HG02759 (cell line): ENCODE measurements around the gene EPHA6.
"Not testable (repeated sequence)": the region's sequence is repeated elsewhere in the genome, so short reads cannot be mapped to it uniquely, and the experiment has no call there.

Source experiments
- ATAC-seq: cut with Tn5 transposase; IDR thresholded peaks from one replicate; pipeline ENCODE4 v1.9.1; 2021; ENCODE audit warnings: mild to moderate bottlenecking, moderate library complexity; ENCODE audit not compliant: unreplicated experiment

EPHA6 gene

DNA sequence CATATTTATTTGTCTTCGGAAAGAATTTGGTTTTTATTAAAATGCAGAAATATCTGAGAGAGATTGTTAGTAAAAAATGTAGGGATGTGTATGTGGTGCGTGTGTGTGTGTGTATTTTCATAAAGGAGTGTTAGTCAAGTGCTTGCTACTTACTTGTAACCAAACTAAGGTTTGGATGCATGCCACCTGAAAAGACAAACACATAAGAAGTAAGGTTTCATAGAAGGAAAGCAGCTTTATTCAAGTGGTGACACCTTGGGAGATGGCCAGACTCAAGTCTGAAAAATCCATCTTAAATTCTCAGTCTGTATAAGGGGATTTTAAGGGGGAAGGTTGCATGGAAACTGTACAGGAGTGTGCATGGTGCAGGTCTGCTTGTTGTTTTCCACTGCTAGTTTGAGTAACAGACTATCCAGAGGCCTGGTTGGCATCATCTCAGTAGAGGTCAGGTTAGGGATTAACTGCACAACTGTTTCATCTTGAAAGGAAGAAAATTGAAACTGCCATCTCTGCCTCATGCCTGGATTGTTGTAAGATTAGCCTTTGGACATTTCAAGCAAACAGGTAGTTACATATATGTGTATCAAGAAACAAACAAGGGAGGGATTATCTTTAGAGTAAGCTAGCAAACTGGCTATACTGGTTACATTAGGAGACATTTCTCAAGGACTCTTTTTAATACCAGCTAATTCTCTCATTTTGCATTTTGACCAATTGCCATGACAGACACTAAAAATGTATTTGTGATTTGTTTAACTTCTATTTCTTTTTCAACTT lies 196.7 kb downstream of the EPHA6 start:
- ATAC-seq: no peak

DNA sequence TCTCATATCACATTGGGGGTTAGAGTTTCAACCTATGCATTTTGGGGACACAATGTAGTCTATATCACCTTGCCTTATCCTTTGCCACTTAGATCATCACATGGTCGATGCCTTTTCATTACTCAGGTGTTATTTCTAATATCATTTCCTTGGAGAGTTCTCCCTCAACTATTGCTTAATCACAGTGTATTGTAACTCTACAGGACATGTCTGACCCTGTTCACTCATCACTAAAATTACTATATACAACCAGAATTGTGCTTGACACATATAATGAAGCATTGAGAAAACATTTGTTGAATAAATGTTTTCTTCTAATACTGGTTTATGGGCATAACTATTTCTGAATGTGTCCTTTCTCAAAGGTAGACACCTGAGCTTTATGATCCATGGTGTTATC lies 207.4 kb downstream of the EPHA6 start:
- ATAC-seq: no peak

DNA sequence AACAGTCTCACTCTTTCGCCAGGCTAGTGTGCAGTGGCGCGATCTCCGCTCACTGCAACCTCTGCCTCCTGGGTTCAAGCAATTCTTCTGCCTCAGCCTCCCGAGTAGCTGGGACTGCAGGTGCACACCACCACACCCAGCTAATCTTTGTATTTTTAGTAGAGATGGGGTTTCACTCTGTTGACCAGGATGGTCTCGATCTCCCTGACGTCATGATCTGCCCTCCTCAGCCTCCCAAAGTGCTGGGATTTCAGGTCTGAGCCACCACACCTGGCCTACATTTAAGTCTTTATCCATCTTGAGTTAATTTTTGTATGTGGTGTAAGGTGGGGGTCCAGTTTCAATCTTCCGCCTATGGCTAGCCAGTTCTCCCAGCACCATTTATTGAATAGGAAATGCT lies 211.2 kb downstream of the EPHA6 start:
- not testable (repeated sequence) for ATAC-seq

DNA sequence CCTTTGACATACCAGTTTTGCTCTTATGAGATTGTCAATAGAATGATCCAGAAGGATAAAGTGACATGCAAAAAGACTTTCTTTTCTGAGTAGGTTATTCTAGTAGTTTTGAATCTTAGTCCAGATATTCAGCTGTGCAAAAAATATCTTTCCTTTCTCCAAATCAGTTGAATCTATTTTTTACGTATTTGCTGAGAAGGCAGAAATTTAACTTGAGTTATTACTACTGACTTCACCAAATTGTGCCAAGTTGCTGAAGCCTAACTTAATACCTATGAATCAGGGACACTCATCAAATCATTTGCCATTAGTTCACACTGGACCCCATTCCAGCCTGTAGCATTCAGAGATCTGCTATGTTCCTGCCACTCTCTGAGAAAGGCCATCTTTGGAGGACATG lies 215.6 kb downstream of the EPHA6 start:
- no peak for ATAC-seq

DNA sequence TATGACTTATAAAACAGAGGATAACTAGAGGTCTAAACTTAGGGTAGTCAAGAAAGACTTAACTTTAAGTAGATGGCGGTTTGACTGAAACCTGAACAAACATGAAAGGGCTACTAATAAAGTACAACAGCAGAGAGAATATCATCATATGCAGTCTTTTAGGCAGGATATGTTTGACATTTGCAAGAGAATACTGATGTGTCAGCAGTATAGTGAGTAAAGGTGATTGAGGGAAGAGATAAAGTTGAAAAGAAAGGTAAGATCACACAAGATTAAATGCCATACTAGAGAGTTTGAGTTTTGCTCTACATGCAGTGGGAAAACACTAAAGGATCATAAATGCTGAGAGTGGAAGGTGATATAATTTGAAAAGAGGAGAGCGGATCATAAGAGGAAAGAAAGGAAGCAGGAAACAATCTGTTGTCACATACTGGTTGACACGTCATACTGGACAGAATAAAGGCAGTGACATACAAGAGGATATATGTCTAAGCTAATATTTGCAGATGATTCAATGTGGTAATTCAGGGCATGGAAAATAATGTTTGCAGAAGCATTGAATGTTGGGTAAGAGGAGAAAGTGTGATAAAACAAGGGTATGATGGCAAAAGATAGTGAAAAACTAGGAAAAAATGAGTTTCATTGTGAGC lies 223.0 kb downstream of the EPHA6 start:
- ATAC-seq: no peak

DNA sequence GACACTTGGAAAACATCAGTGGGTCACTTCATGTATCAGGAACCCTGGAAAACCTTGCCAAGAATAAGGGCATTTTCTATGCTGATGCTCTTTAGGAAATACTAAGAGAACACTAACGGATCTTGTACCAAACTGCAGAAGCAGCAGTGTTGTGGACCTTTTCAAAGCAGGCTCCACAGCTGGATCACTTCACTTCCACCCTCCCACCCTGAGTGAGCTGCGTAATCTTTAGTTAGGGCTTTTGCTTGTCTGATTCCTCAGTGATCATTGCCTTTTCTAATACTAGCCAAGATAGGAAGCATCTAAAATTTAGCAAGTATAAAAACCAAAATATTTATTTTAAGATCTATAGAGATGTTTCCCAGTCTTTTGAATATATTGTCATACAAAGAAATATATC lies 229.0 kb downstream of the EPHA6 start:
- no peak for ATAC-seq

DNA sequence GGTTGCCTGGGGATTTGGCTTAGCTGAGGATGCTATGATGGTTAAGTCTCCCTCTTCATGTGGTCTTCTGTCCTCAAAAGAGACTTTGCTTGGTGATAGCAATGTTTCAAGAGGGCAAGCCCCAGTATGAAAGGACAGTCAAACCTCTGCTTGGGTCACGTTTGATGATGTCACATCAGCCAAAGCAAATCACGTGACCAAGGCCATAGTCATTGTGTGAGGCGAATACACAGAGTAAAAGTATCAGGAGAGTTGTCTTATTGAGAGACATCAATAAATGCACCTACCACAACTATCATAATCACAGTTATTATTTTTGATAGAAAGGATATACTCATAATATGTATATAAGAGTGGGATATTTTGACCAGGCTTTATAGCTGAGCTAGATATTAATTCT lies 243.0 kb downstream of the EPHA6 start:
- no peak for ATAC-seq

DNA sequence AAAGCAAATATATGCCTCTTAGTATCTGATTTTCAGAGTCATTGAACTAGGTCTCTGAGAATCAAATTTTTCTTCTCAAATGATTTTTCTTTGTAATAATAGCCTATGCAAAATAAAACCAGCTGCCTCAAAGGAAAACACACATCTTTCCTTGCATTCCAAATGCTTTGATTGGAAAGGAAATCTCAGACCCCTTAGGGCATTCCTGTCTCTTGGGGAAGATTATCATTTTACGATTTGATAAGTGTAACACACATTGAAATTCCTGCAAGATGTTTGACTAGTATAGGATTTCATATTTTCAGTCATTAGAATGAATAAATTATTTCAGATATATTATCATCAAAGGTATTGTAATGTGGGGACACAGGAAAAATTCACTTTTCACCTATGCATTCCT lies 244.8 kb downstream of the EPHA6 start:
- ATAC-seq: no peak

DNA sequence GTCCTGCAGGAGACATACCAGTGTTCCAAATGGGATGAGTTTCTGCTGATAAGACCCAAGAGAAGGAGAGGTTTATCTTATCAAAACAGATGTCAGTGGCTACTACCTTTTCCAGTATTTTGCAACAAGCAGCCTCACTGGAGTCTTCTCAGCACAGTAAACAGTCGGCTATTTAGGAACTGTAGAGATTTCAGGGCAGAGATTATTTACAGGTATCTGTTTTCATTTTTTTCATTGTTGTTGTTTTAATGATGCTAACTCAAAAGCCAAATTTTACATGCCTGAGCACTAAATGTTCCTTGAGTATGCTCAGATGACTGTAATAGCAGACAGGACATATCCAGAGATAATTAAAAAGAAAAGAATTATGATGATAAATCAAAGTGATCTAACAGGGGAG lies 252.1 kb downstream of the EPHA6 start:
- ATAC-seq: no peak

DNA sequence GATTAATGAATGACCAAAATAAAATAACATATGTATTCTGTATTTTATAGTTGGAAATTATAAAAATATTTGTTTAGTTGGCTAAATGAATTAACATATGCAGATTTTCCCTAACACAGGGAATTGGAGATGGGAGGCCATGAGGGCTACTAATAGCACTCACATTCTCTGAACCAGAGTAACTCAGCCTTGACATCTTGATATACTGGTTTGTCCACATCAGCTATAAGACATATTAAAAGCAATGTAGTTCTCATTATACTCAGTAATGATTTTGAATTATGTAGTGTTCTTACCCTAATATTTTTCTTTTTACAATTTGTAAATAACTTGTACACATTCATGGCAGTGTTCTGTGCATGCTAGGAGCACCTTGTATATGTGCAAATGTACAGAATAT lies 255.9 kb downstream of the EPHA6 start:
- no peak for ATAC-seq

DNA sequence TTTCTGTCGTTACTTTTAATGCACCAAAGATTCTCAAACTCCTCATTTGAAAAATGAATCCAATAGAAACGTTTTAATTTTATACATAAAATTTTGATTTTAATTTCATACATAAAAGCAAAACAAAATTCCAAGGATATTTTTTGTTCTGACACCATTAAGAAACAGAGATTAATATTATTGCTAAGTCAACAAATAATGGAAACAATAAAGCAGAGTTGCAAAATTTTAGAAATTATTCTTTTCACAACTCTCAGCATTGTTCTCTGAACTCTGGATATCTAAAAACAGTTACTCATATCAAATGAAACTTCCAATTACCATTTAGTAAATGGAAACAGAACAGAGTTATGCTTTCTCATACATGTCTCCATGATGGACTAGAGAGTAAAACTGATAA lies 260.2 kb downstream of the EPHA6 start:
- ATAC-seq: no peak

DNA sequence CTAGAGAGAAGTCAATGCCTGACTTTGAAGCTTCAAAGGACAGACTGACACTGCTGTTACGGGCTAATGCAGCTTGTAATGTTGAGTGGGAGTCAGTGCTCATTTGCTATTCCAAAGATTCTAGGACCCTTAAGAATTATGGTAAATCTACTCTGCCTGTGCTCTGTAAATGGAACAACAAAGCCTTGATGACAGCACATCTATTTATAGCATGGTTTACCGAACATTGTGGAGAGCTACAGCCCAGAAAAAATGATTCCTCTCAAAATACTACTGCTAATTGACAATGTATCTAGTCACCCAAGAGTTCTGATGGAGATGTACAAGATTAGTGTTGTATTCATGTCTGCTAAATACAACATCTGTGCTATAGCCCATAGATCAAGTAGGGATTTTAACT lies 262.3 kb downstream of the EPHA6 start:
- ATAC-seq: no peak

DNA sequence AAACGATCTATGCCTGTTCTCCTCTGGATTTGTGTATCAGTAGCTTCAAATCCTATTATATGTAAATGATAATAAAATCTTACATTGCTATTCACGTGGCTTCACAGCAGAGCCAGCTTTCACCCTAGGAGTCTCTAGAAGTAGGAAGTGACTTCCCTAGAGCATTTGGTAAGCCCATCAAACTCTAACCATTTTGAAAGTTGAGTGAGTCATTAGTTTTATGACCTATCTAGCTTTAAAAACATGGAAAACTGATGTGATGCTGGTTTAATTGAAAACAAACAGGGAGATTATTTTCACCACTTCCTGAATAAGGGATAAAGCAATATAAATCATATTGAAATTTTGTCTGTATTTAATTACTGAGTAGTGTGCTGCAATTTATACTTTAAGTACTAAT lies 275.2 kb downstream of the EPHA6 start:
- ATAC-seq: no peak

DNA sequence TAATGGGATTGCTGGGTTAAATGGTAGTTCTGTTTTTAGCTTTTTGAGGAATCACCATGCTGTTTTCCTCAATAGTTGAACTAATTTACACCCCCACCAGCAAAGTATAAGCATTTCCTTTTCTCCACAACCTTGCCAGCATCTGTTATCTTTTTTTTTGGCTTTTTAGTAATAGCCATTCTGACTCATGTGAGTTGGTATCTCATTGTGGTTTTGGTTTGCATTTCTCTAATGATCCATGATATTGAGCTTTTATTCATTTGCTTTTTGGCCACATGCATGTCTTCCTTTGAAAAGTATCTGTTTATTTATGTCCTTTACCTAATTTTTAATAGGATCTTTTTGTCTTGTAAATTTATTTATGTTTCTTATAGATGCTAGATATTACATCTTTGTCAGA lies 288.2 kb downstream of the EPHA6 start:
- no peak for ATAC-seq

DNA sequence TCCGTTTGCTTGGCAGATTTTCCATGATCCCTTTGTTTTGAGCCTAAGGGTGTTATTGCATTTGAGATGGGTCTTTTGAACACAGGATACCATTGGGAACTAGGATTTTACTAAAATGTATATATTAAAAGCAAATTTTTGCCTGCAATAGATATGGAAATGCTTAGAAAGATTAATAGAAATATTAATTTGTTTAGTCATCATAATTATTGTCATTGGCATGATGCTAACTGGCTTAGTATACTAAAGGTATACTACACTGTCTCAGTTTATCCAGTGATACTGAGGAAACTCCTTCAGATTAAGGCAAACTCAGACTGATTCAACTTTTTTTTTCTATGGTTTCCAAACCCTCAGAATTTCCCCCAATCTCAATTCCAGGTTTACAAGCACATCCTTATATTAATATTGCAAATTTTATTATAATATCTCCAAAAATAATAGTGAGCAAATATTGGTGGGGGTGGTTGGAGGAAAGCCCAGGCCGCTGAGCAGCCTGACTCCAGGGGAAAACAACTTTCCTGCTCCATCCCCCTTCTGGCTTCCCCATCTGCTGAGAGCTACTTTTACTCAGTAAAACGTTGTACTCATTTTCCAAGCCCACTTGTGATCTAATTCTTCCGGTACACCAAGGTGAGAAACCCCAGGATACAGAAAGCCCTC lies 291.7 kb downstream of the EPHA6 start:
- ATAC-seq: no peak

DNA sequence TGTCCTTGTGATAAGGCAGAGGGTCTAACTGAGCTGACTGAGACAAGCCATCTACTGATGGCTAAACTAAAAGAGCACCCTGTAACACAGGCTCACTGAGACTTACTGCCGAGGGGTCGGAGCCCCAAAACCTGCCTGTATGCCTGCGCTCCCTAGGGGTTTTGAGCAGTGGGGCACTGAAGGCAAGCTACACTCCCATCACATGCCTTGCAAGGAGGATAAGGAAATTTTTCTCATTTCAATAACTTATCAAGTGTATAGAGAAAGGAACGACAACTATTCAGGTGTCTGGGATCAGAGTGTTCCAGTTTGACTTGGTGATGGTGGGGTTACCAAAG lies 292.2 kb downstream of the EPHA6 start:
- ATAC-seq: no peak

DNA sequence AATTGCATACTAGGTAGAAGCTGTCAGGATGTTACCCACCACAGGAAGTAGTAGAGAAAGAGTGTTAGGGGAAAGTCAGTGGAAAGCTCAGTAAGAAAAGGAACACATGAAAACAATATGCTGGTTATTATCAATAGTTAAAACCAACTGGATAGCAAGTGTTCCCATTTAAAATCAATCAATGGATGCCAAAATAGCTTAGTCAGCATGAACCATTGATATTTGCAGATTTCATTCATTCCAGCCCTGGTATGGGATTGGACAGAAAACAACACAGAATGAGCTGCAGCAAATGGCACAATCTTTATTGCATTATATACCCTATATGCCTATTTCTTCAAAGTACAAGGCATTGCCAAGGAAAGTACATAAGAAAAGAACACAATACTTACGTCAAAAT lies 293.7 kb downstream of the EPHA6 start:
- no peak for ATAC-seq

DNA sequence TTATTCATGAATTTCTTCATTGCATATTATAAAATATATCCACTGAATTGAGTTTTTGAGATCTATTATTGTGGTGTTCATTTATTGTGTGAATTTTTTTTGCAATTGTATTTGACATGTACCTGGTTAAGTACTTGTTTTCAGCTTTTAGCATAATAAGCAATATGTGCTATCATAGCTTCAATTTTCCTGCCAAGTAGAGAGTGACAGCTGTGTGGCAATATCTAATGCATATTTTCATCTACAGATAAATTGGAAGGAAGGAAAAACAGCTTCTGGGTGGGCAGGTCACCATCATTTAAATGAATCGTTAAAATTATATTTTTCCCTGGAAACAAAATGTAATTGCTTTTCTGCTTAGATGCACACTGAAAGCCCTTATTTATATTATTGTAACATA lies 296.9 kb downstream of the EPHA6 start:
- no peak for ATAC-seq

DNA sequence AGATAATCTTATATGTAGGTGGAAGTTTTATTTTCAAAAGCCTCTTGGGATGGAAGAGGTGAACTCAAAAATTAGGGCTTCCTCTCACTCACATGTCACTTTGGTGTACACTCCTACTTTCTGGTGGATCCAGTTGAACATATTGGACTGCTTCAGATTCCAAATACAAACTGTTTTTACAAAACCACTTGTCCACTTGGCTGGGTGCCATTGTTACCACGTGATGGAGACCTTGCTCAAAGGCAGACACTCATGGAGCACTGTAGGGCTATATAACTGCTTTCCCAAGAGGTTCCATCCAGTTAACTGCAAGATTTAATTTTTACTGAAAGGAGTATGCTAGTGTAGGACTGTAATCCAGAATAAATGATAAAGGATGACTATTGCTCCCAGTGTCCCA lies 307.0 kb downstream of the EPHA6 start:
- ATAC-seq: no peak

DNA sequence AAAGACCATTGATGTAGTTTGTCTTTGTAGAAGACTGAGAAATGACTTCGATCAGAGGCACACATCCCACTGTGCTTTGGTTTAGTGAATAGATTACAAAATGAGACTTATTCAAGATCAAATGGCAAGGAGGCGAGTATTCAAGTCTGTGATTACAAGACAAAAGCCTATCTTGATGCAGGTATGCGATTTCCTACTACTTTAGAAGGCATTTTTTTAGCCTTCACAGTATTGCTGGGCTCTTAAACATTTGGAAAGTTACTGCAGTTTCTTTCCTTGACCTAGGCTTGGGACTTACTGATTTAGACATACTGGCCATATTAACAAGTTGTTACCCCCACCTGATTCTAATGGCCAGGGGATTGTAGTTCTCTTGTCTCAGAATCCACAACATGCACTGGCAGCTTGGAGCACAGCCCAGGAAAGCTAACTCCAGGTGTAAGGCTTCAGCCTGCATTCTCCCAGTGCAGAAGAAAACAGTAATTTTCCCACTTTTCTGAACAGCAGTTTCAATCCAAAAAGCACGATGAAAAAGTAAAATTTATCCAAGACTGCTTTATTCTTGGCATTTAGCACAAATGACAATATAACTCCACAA lies 311.6 kb downstream of the EPHA6 start:
- no peak for ATAC-seq

DNA sequence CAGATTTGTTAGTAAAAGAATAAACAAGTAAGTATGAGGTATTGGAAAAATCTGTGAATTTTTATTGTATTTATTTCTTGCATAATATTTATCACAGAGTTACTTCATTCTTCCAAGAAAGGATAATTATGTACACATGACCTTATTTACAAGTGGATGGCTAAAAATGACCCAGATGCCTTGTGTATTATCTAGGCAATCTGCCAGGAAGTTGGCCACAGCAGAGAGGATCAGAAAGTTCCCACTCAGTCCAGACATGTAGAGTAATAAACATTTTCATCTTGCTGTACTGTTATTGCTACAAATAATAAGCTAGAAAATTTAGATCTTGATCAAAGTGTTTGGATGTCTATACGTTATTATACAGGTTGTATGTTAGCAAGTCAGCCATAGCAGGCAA lies 317.1 kb downstream of the EPHA6 start:
- ATAC-seq: no peak

DNA sequence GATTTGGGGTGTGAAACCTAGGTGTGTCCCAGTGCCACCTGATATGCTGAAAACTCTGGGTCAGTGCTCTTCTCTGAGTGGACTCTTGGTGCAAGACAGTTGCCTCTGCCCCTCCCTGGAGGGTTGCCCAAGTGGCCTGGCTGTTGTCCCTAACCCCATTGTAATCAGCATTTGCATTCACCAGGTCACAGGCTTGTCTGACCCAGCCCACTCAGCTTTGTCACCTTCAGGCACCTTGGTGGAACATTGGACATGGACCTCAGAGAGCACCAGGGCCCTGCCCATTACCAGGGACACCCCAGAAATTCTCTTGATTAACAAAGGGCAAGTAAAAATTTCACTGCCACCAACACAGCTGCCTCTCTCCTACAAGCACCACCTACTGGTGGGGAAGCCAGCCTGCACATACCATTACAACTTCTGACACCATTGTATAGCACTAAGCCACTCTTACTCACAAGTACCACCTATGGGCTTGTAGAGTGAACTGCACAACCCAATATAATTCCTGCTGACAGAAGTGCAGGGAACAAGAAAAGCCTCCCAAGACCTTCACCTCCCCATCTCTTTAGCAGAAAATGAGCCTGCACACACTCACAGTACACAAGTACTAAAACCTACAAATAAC lies 324.6 kb downstream of the EPHA6 start:
- no peak for ATAC-seq
